Mesodermal cell (in vitro differentiated cells): ENCODE results near the gene MESP2.

Experiments
- H3K27ac ChIP-seq: 2 replicates; pipeline ENCODE4 v1.7.0; 2013; ENCODE audit warnings: mild to moderate bottlenecking, low read depth, low read length, moderate library complexity; ENCODE audit not compliant: severe bottlenecking
- H3K36me3 ChIP-seq: 2 replicates; pipeline ENCODE4 v1.7.1; 2013; ENCODE audit warnings: mild to moderate bottlenecking, low read length, moderate library complexity; ENCODE audit not compliant: control insufficient read depth, insufficient read depth
- H3K4me1 ChIP-seq: one replicate; pipeline ENCODE4 v1.7.1; 2013; ENCODE audit warnings: mild to moderate bottlenecking, low read length; ENCODE audit not compliant: insufficient read depth, control insufficient read depth, poor library complexity, severe bottlenecking
- H3K4me3 ChIP-seq: 2 replicates; pipeline ENCODE4 v1.7.0; 2013; ENCODE audit warnings: low read length, control low read depth, mild to moderate bottlenecking; ENCODE audit not compliant: insufficient read depth, poor library complexity, severe bottlenecking; ENCODE audit errors: extremely low read depth
- H3K9me3 ChIP-seq: 2 replicates; pipeline ENCODE4 v1.7.1; 2013; ENCODE audit warnings: mild to moderate bottlenecking, low read length, moderate library complexity; ENCODE audit not compliant: control insufficient read depth
- WGBS, 2 experiments: methylation state at CpG; one replicate each; pipeline ENCODE4 v1.1.5; 2013; ENCODE audit warnings: missing lambda C conversion rate in 2 of 2; ENCODE audit not compliant: insufficient coverage in 2 of 2; 5-methylcytosine and 5-hydroxymethylcytosine counted together

The MESP2 gene

DNA sequence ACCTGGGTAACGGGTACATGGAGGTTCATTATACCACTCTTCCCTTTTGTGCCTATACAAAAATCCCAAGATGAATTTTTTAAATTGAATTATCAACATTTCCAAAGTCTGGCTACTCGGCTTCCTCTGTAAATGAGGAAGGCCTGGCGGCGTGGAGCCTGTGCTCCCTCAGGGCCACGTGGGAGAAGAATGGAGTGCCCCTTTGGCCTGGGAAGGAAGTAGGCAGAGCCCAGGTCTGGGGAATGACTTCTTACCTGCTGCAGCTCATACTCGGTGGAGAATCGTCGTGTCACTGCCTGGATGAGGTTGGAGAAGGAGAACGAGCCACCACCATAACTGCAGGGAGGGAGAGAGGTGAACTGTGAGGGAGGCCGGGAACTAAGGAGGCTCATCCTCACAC lies 14.1 kb downstream of the MESP2 start:
- no peaks in the 10 kb centered on the region for H3K36me3 ChIP-seq
- H3K9me3 ChIP-seq: no peaks in the 10 kb centered on the region
- WGBS, 2 experiments: 88 to 97% methylated on average over 6 to 8 of the region's 10 CpGs
- no peak overlapping the region for H3K4me3 ChIP-seq
- peaks cover 2% of the 10 kb centered on the region for H3K4me1 ChIP-seq
- H3K27ac ChIP-seq: no peak overlapping the region

DNA sequence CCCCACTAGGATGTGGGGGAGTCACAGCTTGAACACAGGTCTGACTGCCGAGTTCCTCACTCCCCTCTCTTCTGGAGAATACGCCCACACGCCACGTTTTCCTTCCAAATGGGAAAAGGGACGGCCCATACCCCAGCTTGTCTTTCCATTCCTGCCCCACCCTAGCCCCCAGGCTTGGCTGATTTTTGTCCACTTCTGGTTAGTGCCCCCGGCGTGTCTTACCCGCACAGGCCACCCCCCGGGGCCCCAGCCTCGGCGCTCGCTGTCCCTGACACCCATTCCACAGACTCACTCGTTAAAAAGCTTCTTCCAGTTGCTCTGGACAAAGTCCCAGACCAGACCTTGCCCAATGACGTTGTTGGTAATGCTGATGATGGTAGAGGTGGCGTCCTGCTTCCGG lies 14.5 kb downstream of the MESP2 start:
- no peaks in the 10 kb centered on the region for H3K9me3 ChIP-seq
- no peaks in the 10 kb centered on the region for H3K36me3 ChIP-seq
- H3K27ac ChIP-seq: no peak overlapping the region
- no peaks in the 10 kb centered on the region for H3K4me1 ChIP-seq
- H3K4me3 ChIP-seq: no peak overlapping the region
- 89 to 95% methylated on average over 6 to 13 of the region's 16 CpGs for WGBS, 2 experiments

DNA sequence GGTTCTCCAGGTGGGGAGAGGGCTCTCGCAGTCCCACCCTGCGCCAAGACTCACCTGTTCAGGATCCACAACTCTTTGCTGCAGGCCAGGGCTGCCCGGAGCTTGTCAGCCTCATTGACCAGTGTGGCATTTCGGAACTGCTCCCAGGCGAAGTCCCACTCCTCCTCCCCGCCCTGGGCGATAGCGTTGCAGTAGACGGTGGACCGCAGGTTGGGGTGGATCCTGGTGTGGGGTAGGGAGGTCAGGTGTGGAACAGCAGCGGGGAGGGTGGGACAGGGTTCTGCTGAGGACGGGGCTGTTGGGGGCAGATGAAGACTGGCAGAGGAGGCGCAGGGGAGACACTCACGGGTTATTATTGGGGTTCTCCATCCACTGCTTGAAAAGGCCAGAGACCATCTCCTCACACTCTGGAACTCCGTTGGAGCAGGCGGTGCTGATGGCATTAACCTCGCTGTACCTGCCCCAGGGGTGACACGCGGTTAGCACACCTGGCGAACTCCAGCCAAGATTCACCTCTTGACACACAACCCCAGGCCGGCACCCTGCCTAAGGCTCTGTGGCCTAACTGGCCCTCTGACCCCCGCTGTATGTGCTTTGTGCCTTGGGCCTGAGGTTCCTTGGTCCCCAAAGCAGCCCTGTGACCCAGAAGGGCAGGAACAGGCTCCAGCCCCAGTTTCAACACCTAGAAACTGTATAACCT lies 16.1 kb downstream of the MESP2 start:
- Histone ChIP-seq H3K36me3 (no peaks in the 10 kb centered on the region), H3K4me3 (no peak overlapping the region), H3K4me1 (no peaks in the 10 kb centered on the region), H3K9me3 (no peaks in the 10 kb centered on the region), H3K27ac (no peak overlapping the region)
- 93 to 94% methylated on average over 15 to 19 of the region's 22 CpGs for WGBS, 2 experiments

DNA sequence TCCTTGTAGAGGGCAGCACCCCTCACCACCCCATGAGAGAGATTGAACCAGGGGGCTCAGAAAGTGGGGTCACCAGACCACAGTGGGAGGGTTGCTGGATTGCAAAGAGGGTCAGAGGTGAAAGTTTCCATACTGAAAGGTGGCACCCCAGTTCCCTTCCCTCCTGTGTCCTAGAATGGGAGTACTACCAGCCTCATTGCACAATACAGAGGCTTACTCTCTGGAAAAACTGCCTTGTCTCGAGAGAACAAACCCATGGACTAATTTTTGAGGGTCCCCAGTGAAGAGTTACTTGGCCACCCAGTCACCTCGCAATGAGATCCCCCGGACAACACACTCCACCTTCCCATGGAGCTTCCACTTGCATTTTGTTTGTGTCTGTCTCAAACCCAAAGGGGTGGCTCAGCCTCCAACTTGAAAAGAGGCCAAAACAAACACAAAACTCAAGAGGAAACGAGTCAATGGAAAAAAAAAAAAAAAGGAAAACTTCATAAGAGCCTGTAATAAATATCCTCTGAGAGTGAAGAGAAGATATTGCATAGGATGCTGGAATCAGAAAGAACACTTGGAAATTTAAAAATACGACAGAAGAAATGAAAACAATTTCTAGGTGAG lies 18.6 kb downstream of the MESP2 start:
- no peak overlapping the region for H3K27ac ChIP-seq
- WGBS, 2 experiments: 80 to 98% methylated on average over 4 of the region's 5 CpGs
- no peaks in the 10 kb centered on the region for H3K36me3 ChIP-seq
- no peak overlapping the region for H3K4me3 ChIP-seq
- H3K4me1 ChIP-seq: no peaks in the 10 kb centered on the region
- H3K9me3 ChIP-seq: no peaks in the 10 kb centered on the region

DNA sequence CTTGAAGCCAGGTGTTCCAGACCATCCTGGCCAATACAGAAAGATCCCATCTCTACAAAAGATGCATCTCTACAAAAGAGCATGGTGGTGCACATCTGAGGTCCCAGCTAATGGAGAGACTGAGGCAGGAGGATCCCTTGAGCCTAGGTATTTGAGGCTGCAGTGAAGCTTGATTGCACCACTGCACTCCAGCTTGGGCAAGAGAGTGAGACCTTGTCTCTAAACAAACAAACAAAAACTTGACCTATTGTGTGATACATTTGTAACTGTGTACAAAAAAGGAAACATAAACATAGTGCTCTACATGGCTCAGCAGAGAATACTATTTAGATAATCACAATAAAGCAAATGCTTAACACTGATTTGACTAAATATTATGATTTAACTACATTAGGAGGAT lies 19.9 kb downstream of the MESP2 start:
- Histone ChIP-seq H3K4me1 (no peaks in the 10 kb centered on the region), H3K9me3 (no peaks in the 10 kb centered on the region), H3K4me3 (no peak overlapping the region), H3K36me3 (no peaks in the 10 kb centered on the region), H3K27ac (no peak overlapping the region)

DNA sequence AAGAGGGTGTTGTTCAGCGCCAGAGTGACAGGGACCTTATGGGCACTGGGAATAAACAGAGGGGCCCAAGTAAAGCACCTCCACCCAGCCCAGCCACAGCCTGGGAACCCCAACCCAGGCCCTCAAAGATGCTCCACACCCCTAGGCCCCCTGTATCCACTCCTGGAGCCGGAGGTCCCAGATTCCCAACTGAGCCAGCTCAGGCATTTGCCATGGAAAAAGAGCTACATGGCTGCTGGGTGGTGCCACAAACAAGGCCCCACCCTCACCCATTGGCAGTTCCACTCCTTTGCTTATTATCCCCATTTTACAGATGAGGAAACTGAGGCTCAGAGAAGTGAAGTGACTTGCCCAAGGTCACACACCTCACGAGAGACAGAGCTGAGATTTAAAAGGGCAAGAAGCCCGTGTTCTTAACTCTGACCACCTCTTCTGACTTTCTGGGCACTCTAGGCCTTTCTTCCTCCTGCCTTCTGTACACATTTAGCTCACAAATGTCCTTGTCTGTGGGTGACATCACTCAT lies 21.6 kb downstream of the MESP2 start:
- H3K9me3 ChIP-seq: no peaks in the 10 kb centered on the region
- H3K4me3 ChIP-seq: no peak overlapping the region
- H3K27ac ChIP-seq: no peak overlapping the region
- H3K36me3 ChIP-seq: no peaks in the 10 kb centered on the region
- peaks cover 2% of the 10 kb centered on the region for H3K4me1 ChIP-seq
- 88 to 94% methylated on average over 3 to 4 of the region's 4 CpGs for WGBS, 2 experiments

DNA sequence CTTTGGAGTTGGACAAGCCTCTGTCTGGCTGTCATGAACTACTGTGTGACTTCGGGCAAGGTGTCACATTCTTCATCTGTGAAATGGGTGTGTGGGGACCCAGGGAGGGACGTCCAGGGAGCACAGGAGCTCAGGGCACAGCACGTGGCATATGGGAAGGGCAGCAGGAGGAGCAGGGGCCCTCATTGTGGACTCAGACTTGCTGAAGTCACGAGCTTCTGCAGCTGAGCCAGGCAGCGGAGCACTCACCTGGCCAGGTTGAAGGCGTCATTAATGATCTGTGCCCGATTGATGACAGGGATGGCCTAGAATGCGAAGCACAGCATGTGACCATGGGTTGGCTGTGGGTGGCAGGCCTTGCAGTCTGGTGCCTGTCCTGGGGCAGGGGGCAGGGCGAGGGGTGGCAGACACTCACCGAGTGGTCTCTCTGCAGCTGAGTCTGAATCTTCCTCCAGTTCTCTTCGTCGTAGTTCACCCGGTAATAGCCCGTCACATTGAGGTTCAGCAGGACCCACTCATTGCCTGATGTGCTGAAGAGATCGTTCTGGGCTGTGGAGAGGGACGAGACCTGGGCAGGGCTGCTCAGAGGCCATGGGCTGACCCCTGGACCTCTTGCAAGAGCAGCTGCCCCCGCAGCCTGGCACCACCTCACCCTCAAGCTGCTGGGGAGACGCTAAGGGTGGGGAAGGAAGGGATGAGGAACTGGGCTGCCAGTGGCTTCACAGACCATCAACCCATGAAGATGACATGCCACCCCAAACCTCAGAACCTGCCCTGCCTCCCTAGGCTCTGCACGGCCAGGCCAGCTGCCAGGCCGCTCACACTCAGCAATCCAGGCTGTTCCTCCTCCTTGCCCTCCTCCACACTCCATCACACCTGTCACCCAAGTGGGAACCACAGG lies 23.1 kb downstream of the MESP2 start:
- WGBS, 2 experiments: 83 to 92% methylated on average over 16 to 18 of the region's 20 CpGs
- Histone ChIP-seq H3K4me1 (peaks cover 3% of the 10 kb centered on the region), H3K4me3 (no peak overlapping the region), H3K36me3 (no peaks in the 10 kb centered on the region), H3K27ac (no peak overlapping the region), H3K9me3 (no peaks in the 10 kb centered on the region)

DNA sequence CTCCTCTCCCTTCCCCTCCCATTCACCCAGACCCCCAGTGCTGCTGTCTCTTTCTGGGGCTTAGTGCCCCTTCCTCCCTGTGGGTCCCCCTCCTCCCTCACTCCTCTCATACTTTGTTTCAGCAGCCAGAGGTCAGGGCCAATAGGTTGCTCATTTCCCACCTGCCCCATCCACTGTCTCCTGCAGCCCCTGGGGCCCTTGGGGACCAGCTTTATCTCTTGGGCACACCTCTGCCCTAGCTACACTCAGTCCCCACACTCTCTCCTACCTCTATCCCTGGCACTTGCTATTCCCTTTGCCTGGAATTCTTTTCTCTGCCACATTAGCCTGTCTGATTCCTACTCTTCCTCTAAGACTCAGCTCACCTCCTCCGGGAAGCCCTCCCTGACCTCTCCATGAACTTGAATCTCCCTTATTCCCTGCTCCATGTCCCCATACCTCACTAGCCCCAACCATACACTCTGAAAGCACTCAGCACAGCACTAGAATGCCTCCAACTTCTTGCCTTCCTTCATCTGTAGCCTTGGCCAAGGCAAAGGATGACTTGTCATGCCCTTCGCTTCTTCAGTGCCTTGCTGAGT lies 23.9 kb downstream of the MESP2 start:
- Histone ChIP-seq H3K27ac (no peak overlapping the region), H3K4me1 (peaks cover 3% of the 10 kb centered on the region), H3K36me3 (no peaks in the 10 kb centered on the region), H3K4me3 (no peak overlapping the region), H3K9me3 (no peaks in the 10 kb centered on the region)
- 93 to 100% methylated on average over 1 of the region's 2 CpGs for WGBS, 2 experiments

DNA sequence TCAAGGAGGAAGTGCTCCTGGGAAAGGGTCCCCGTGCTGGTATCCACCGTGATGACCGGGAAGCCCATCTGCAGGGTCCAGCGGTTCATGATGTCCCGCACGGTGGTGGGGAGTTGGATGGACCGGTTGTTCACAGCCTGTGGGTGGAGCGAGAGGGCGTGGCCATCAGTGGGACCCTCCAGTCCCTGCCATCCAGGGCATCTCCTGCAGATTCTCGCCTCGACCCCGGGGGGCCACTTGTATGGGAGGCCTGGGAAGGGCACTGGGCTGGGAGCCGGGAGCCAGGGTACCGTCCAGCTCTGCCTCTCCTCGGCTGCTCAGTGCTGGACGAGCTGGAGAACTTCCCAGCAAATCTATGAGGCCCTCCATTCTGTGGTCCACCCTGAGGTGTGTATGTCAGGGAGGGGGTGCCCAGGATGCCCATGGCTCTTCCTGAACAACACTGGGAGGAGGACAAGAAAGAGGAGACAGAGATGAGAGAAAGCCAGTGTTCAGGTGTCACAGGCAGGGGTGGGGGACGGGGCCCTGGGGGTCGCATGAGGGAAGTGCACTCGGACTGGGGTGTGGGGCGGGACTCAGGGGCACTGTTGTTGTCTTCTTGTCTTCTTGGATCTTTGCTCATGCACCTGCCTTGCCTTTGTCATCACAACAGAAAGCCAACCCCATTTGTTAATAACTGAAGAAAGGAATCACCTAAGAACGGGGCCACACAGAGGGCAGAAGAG lies 25.5 kb downstream of the MESP2 start:
- no peak overlapping the region for H3K4me3 ChIP-seq
- 95 to 96% methylated on average over 18 of the region's 21 CpGs for WGBS, 2 experiments
- no peaks in the 10 kb centered on the region for H3K36me3 ChIP-seq
- peaks cover 3% of the 10 kb centered on the region for H3K4me1 ChIP-seq
- no peaks in the 10 kb centered on the region for H3K9me3 ChIP-seq
- no peak overlapping the region for H3K27ac ChIP-seq
